Fibroblast of the aortic adventitia (primary cell): Measurements from ENCODE around the gene LPCAT3. TPM values are rescaled to one million over a fixed set of nuclear protein-coding genes. Genes with fewer than 3 reads are reported as not detected.

Experiments
- DNase-seq: peaks from one replicate; pipeline ENCODE4 v3.0.0-alpha.2; 2010; ENCODE audit warnings: low read depth
- H3K4me3 ChIP-seq: 2 replicates; pipeline ENCODE4 v1.5.1; 2011; ENCODE audit warnings: low read depth, mild to moderate bottlenecking, control low read depth, low read length, moderate library complexity
- total RNA-seq: library from RNA; depleted of rRNA; stranded (reverse); fragments of >200 nt; gene quantifications from 2 replicates; pipeline ENCODE4 v1.2.3, GENCODE V29; 2012; ENCODE audit warnings: low replicate concordance
- TF ChIP-seq, protein P1 (sequence below): IDR thresholded peaks from 2 replicates; pipeline ENCODE4 v1.5.1; 2011; ENCODE audit warnings: mild to moderate bottlenecking, low read length, control low read depth, inconsistent platforms; ENCODE audit not compliant: insufficient read depth

Gene LPCAT3
- total RNA-seq, 1 donor, result 10.6 TPM

DNA sequence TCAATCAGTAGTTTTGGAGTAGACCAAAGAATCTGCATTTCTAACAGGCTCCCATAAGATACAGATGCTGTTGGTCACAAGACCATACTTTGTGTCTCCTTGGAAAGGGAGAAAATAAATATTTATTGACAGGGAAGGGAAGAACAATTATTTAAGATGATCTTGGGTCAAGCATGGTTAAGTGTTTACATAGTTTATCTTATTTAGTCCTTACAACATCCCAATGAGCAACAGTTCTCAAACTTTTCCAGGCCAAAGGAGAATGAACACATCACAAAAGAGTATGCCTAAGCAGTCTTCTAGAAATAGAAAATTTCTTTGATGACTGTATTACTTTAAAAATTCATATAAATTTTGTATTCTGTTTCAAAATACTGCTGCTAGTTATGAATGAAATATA, 8.8 kb downstream of the LPCAT3 start:
- TF ChIP-seq, protein P1, sequence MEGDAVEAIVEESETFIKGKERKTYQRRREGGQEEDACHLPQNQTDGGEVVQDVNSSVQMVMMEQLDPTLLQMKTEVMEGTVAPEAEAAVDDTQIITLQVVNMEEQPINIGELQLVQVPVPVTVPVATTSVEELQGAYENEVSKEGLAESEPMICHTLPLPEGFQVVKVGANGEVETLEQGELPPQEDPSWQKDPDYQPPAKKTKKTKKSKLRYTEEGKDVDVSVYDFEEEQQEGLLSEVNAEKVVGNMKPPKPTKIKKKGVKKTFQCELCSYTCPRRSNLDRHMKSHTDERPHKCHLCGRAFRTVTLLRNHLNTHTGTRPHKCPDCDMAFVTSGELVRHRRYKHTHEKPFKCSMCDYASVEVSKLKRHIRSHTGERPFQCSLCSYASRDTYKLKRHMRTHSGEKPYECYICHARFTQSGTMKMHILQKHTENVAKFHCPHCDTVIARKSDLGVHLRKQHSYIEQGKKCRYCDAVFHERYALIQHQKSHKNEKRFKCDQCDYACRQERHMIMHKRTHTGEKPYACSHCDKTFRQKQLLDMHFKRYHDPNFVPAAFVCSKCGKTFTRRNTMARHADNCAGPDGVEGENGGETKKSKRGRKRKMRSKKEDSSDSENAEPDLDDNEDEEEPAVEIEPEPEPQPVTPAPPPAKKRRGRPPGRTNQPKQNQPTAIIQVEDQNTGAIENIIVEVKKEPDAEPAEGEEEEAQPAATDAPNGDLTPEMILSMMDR, result no peak
- no peak for DNase-seq

DNA sequence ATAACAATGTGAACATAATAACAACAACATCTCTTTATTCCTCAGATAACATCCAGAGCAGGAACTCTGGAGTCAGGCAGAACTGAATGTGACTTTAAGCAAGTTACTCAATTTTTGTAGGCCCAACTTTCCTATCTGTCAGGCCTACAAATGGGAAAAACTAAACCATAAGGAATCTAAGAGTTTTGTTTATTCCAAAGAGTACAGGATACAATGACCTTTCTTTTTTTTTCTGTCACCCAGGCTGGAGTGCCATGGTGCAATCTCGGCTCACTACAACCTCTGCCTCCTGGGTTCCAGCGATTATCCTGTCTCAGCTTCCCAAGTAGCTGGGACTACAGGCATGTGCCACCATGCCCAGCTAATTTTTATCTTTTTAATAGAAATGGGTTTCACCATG, 9.4 kb downstream of the LPCAT3 start:
- DNase-seq, result no peak
- H3K4me3 ChIP-seq, result no peak overlapping the region
- TF ChIP-seq, protein P1, result no peak

More for the DNA sequence above, 8.8 kb downstream of the LPCAT3 start:
- no peak overlapping the region for H3K4me3 ChIP-seq

DNA sequence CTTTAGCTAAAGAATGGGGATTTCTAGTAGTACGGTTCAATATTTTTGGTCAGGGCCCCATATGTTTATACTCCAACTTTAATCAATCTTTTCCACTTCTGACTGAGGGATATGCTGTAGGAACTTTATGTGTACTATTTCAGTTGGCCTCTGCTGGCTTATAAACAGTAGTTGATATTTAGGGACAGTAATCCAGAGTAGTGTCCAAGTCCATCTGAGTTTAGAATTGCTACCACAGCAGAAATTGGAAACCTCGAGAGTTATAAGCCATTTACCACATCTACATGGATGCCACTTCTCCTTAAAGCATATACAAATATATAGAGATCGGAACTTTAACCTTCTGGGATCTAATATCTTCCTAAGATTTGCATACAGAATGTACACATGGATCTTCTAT, 11.6 kb downstream of the LPCAT3 start:
- no peak for DNase-seq
- no peak overlapping the region for H3K4me3 ChIP-seq
- TF ChIP-seq, protein P1, result no peak

DNA sequence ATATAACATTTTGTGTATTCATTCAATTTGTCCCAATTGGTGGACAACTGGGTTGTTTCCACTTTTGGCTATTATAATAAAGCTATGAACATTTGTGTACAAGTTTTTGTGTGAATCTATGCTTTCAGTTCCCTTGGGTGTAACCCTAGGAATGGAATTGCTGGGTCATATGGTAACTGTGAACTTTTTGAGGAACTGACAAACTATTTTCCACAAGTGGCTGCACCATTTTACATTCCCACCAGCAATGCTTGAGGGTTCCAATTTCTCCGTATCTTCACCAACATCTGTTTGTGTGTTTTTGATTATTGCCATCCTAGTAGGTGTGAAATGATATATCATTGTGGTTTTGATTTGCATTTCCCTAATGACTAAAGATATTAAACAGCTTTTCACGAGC, 13.0 kb downstream of the LPCAT3 start:
- no peak overlapping the region for H3K4me3 ChIP-seq
- TF ChIP-seq, protein P1, result no peak
- DNase-seq, result no peak

DNA sequence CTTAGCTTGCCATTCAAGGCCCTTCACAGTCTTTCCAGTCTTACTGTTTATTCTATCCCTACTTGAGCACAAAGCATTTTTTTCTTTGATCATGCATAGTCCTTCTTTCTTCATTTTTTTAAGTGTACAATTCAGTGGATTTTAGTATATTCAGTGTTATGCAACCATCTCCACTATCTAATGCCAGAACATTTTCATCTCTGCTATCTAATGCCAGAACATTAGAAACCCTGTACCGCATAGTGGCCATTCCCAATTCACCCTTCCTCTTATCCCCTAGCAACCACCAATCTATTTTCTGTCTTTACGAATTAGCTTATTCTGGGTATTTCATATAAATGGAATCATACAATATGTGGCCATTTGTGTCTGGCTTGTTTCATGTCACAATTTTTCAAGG, 13.4 kb downstream of the LPCAT3 start:
- DNase-seq, result no peak
- no peak overlapping the region for H3K4me3 ChIP-seq
- TF ChIP-seq, protein P1, result no peak

DNA sequence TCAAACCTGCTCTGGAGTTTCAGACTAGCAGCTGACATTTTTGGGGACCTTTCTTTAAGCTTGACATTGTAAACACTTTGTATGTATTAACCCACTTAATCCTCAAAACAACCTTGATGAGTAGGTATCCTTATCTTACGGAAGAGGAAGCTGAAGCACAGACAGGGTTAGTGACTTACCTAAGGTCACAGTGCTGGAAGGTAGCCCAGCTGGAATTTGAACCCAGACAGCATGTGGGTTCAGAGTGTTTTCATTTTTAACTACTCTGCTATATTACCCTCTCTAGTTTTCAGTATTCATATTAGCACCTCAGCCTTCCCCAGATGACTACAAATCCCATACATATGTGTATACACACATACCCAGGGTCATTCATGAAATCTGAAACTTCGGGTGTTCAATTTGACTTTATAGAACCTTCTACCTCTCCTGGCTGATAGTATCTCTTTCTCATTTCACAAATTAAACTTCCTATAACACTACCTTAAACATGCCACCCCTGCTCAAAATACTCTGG, 13.9 kb downstream of the LPCAT3 start:
- no peak for DNase-seq
- no peak overlapping the region for H3K4me3 ChIP-seq
- TF ChIP-seq, protein P1, result no peak
